Measurements from ENCODE around the gene HOXA4. TPM values are rescaled to one million over a fixed set of nuclear protein-coding genes. Genes with fewer than 3 reads are reported as not detected.

HOXA4 gene
- total RNA-seq, 1 experiment from 2014 or later = 1.2 TPM

DNA sequence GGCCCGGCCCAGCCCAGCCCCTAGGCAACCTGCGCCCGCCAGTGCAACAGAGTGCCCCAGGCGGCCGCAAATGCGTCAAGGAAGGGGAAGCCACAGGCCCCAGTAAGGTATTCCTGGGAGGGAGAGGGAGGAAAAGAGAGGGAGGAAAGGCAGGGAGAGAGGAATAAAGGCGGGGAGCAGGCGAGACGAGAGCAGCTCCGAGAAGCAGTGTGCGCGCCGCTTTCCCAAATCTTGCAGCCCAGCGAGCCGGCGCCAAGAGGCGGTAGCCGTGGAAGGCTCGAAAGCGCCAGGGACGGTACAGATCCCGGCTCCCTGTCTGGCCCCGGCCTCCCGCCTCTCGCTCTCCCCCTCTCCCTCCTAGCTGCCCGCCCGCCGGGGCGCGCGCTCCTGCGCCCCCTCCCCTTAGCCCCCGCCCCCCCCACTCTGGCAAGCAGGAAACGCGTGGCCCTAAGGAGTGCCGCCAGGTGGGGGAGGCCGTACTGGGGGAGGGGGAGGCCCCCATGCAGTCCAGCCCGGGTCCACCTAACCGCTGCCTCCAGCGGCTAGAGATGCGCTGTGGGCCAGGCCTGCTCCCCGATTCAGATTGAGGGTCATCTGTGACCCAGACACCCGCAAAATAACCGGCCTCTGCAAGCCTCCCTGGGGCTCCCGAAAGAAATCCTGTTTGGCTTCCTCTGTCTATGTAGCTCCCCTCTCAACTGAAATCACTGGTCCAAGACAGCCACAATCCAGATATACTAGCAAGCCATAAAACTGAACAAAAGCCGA is 39.3 kb upstream of the HOXA4 start:
- no peak for DNase-seq (ENCODE audit: low spot score)

DNA sequence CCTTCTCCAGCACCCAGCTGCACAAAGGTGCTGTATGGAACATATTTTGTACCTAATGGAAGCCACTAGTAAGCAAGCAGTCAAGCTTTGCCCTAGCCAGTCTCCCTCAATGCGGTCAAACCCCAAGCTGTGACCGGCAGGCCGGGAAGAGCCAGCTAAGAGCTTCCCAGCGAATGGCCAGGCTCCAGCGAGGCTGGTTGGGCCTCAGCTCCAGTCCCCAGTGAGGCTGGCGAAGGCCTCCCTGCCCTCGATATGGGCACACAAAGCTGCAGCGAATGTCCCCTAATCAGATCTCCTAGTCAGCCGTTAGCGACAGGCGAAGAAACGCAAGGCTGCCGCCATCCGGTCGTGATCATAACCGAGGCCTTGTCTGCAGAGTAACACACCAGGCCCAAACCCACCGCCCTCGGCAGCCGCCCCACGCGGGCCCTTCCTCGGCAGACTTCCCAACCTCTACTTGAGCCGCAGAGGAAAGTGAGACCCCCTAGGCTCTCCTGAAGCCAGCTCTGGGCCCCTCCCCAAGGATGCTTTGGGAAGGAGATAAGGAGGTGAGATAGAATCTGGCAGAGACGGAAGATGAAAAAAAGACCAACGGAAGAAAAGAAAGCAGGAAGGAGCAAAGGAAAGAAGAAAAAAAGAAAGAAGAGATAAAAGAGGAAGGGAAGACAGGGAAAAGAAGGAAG is 37.8 kb upstream of the HOXA4 start:
- DNase-seq (ENCODE audit: low spot score) = no peak

GRCh38 chr7:27167916-27168264 is 37.3 kb upstream of the HOXA4 start:
- DNase-seq (ENCODE audit: low spot score) = no peak

- no peak for DNase-seq (ENCODE audit: low spot score)
Measured at GRCh38 chr7:27166531-27167505, 36.3 kb upstream of the HOXA4 start.

- DNase-seq (ENCODE audit: low spot score) = no peak
Measured at GRCh38 chr7:27165996-27166530, 35.5 kb upstream of the HOXA4 start.

DNA sequence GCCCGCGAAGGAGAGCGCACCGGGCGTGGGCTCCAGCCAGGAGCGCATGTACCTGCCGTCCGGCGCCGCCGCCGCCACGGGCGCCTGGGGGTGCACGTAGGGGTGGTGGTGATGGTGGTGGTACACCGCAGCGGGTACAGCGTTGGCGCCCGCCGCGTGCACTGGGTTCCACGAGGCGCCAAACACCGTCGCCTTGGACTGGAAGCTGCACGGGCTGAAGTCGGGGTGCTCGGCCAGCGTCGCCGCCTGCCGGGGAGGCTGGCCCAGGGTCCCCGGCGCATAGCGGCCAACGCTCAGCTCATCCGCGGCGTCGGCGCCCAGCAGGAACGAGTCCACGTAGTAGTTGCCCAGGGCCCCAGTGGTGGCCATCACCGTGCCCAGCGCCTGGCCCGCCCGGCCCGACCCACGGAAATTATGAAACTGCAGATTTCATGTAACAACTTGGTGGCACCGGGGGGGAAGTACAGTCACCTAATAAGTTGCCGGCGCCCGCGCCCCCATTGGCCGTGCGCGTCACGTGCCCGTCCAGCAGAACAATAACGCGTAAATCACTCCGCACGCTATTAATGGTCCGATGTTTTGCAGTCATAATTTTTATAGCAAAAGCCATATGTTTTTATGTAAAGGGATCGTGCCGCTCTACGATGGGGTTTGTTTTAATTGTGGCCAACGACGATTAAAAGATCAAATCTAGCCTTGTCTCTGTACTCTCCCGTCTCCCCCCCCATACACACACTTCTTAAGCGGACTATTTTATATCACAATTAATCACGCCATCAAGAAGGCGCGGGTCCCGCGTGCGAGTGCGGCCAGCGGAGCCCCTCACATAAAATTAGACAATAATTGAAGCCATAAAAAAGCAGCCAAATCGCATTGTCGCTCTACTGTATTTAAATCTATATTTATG is 34.8 kb upstream of the HOXA4 start, which contains the start of gene HOXA9:
TSS of gene HOXA9 (minus strand) at position 449 of the 907 bp plus-strand sequence. CDS start at position 369, 80 bp downstream.
- no peak for DNase-seq (ENCODE audit: low spot score)

DNA sequence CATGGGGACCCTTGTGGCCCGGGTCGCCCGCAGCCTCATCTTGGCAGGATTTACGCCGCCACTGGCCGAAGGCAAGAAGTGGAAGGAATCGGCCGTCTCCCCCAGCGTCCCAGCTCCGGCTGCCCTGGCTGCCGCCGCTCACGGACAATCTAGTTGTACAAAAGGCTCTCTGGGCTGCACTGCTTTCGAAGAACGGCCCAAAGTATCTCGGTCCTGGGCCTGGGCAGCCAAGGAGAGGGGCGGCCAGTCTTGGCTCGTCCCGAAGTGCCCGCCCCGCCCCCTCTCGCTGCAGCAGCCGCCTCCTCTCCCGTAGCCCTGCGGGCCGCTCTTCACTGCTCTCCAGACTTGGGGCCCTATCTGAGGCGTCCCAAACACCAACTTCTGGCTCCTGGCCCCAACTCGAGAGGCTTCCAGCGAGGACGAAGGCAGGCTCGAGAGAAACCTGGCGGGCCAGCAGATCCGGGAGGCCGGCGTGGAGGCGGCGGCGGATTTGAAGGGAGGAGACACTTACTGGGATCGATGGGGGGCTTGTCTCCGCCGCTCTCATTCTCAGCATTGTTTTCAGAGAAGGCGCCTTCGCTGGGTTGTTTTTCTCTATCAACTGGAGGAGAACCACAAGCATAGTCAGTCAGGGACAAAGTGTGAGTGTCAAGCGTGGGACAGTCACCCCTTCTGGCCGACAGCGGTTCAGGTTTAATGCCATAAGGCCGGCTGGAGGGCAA is 34.0 kb upstream of the HOXA4 start:
- no peak for DNase-seq (ENCODE audit: low spot score)

- no peak for DNase-seq (ENCODE audit: low spot score)
Measured at GRCh38 chr7:27164045-27164366, 33.4 kb upstream of the HOXA4 start.

- DNase-seq (ENCODE audit: low spot score) = no peak
Measured at GRCh38 chr7:27163288-27164044, 32.9 kb upstream of the HOXA4 start.

DNA sequence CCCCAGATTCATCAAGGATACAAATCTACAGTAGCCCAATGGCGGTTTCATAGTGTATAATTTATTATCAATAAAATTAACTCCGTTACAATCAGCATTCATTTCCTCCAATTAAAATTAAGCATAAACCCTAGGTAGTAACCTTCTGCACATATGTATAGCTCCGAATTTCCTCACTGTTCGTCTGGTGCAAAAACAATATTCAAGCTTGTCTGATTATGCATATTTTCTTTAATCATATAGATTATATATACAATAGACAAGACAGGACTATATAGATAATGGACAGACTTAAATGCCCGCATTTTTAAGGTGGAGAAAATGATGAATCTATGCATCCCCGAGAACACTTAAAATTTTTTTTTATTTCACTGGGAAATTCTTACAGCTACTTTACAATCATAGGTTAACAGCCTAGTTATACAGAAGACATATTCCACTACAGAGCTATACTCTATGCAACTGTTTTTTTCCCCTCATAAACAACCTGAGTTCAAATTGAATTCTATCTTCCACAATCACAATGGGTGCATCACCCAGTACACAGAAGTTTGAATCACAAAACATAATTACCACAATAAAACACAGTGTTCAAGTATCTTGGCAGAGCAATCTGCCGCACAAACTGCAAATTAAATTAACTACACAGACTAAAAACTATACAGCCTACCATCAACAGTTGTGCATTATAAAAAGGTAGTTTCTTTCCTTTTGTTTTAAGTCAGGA is 32.2 kb upstream of the HOXA4 start:
- DNase-seq (ENCODE audit: low spot score) = no peak

- no peak for DNase-seq (ENCODE audit: low spot score)
Measured at GRCh38 chr7:27161721-27162560, 31.4 kb upstream of the HOXA4 start.

GRCh38 chr7:27161214-27161720 is 30.7 kb upstream of the HOXA4 start:
- DNase-seq (ENCODE audit: low spot score) = no peak

DNA sequence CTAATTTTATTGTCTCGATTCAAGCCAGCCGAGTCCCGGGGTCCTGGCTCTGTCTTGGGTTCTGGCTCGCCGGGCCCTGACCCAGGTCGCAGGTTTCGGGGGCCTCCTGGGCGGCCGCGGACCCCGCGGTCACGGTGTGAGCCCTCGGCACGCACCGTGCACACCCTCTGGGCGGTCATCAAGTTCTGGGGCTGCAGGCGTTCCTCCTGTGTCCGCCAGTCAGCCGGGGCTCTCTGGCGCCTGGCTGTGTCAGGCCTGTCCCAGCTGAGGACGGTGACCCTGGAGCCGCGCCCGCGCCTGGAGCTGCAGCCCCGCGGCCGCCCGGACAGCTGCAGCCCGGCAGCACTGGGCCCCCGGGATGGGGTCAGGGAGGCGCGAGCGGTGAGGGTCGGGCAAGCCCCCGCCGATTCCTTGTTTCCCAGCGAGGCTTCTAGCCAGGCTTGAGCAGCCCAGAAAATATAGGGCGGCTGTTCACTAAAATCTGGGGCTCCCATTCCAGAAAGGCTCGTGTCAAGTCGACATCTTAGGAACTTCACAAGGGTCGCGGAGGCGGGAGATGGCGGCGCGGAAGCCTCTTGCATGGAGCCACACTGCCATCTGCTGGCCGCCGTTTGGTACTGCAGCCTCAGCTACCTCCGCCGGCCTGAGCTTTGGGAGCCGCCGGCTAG is 30.1 kb upstream of the HOXA4 start:
- peak; percentile 90 for DNase-seq (ENCODE audit: low spot score)

GRCh38 chr7:27160145-27160545 is 29.6 kb upstream of the HOXA4 start:
- DNase-seq (ENCODE audit: low spot score) = no peak

- DNase-seq (ENCODE audit: low spot score) = no peak
Measured at GRCh38 chr7:27159266-27160144, 28.9 kb upstream of the HOXA4 start.
